Peyer's patch (tissue), 4 donors: Measurements from ENCODE around the gene PCDHB7.
"Not testable (repeated sequence)": the region's sequence is repeated elsewhere in the genome, so short reads cannot be mapped to it uniquely, and the experiment has no call there.

Experiments used
- POLR2A ChIP-seq, 2 donors: fragments of 450-650 bp; IDR thresholded peaks; one replicate each; pipeline ENCODE4 v1.5.1; 2017; ENCODE audit warnings: antibody characterized with exemption in 2 of 2, mild to moderate bottlenecking in 2 of 2, moderate library complexity in 2 of 2
- TF ChIP-seq, protein P1 (sequence below), 6 experiments: fragments of 450-650 bp in 4 of 6; fragments of 200-600 bp in 2 of 6; sonication (generic) in 1 of 6; IDR thresholded peaks; one replicate each; pipeline ENCODE4 v1.5.1; 2017 to 2019; ENCODE audit warnings: antibody characterized with exemption in 6 of 6, mild to moderate bottlenecking in 3 of 6, moderate library complexity in 1 of 6

DNA sequence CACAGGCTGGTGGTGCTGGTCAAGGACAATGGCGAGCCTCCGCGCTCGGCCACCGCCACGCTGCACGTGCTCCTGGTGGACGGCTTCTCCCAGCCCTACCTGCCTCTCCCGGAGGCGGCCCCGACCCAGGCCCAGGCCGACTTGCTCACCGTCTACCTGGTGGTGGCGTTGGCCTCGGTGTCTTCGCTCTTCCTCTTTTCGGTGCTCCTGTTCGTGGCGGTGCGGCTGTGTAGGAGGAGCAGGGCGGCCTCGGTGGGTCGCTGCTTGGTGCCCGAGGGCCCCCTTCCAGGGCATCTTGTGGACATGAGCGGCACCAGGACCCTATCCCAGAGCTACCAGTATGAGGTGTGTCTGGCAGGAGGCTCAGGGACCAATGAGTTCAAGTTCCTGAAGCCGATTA is 43.6 kb downstream of the PCDHB7 start:
- TF ChIP-seq, protein P1, sequence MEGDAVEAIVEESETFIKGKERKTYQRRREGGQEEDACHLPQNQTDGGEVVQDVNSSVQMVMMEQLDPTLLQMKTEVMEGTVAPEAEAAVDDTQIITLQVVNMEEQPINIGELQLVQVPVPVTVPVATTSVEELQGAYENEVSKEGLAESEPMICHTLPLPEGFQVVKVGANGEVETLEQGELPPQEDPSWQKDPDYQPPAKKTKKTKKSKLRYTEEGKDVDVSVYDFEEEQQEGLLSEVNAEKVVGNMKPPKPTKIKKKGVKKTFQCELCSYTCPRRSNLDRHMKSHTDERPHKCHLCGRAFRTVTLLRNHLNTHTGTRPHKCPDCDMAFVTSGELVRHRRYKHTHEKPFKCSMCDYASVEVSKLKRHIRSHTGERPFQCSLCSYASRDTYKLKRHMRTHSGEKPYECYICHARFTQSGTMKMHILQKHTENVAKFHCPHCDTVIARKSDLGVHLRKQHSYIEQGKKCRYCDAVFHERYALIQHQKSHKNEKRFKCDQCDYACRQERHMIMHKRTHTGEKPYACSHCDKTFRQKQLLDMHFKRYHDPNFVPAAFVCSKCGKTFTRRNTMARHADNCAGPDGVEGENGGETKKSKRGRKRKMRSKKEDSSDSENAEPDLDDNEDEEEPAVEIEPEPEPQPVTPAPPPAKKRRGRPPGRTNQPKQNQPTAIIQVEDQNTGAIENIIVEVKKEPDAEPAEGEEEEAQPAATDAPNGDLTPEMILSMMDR (IDR thresholded peaks at IDR 0.05), result not testable (repeated sequence)
- not testable (repeated sequence) for TF ChIP-seq POLR2A (IDR thresholded peaks at IDR 0.05)
